Activated CD8-positive, alpha-beta memory T cell treated with anti-CD3 and anti-CD28 coated beads, Interleukin-2, amount 50 U/mL, for 24 hours (primary cell): ENCODE measurements around the gene HSD11B1.
"Not testable (repeated sequence)": the region's sequence is repeated elsewhere in the genome, so short reads cannot be mapped to it uniquely, and the experiment has no call there.

ENCODE experiments used
- DNase-seq: peaks from one replicate; pipeline ENCODE4 v3.0.0-alpha.2; 2020; ENCODE audit errors: extremely low read depth

HSD11B1 gene

DNA sequence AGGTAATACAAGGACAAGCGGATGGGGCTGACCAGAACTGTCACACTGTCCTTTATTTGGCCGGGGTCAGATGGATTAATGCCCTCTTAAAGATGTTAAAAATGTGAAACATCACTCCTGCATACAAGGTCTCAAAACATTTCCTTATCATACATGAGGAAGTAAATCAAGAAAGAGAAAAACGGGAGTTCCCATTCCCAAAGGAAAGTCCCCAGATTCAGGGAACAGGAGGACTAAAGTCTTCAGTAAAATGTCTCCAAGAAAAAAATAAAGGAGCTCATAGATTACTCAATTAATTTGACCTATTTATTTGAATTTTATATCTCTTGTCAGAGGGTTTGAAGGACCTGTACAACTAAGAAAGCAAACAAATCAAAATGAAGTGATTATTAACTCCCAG, 13.4 kb upstream of the HSD11B1 start:
- DNase-seq, result no peak

DNA sequence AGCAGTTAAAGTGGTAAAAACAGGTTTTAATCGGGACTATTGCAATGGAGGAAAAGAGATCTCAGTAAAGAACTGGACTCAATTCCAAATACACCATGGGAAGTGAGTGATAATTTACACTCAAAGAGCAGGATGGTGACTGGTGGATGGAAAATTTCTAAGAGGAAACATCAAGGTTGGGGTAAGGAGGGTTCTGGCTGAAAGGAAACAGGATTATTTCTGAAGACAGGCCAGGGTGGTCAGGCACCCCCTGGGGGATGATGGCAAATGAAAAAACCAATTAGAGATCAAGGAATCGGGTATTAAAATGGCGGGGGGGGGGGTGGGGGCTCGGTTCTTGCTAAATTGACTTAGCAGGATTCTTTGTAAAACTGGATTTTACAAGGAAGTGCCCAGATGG, 12.3 kb upstream of the HSD11B1 start:
- no peak for DNase-seq

- DNase-seq, result peak; percentile 47
Observed at GRCh38 chr1:209692745-209693504, 11.7 kb upstream of the HSD11B1 start.

DNA sequence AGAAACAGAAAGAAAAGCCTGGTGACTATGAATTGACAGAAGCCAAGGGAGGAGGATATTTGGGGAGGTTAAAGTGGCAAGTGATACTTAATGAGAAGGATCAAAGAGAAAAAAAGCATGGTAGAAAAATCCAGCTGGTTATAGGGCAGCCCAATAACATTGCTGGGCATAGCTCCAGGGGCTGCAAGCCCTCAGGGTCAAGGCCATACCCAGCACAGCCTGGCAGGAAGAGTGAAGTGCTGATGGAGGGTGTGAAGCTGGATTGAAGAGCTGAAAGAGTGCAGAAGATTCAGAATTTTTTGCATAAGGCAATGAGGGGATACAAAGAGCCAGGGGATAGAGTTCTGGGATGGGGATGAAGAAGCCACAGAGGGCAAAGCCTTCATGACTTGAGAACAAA, 8.0 kb upstream of the HSD11B1 start:
- no peak for DNase-seq

DNA sequence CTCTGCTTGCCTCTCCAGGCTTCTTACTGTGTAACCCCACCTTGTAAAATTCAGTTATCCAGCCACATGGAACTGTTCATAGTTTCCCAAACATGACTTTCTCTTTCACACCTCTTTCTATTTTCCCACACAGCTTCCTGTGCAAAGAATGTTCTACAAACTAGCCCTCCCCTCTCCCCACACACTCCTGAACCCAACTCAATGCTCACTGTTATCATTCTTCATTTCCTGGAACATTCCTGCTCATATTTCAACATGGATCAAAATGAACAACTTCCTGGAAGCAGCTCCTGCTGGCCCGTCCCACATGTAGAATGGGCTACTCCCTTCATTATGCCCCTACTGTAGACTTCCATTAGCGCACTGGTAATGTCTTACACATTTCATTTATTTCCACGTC, 7.5 kb upstream of the HSD11B1 start:
- no peak for DNase-seq

DNA sequence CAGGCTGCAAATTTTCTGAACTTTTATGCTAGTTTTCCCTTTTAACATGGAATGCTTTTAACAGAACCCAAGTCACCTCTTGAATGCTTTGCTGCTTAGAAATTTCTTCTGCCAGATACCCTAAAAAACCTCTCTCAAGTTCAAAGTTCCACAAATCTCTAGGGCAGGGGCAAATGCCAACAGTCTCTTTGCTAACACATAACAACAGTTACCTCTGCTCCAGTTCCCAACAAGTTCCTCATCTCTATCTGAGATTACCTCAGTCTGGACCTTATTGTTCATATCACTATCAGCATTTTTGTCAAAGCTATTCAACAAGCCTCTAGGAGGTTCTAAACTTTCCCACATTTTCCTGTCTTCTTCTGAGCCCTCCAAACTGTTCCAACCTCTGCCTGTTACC, 4.0 kb upstream of the HSD11B1 start:
- DNase-seq, result not testable (repeated sequence)

- DNase-seq, result no peak
Observed at GRCh38 chr1:209702832-209703231, 1.8 kb upstream of the HSD11B1 start.

DNA sequence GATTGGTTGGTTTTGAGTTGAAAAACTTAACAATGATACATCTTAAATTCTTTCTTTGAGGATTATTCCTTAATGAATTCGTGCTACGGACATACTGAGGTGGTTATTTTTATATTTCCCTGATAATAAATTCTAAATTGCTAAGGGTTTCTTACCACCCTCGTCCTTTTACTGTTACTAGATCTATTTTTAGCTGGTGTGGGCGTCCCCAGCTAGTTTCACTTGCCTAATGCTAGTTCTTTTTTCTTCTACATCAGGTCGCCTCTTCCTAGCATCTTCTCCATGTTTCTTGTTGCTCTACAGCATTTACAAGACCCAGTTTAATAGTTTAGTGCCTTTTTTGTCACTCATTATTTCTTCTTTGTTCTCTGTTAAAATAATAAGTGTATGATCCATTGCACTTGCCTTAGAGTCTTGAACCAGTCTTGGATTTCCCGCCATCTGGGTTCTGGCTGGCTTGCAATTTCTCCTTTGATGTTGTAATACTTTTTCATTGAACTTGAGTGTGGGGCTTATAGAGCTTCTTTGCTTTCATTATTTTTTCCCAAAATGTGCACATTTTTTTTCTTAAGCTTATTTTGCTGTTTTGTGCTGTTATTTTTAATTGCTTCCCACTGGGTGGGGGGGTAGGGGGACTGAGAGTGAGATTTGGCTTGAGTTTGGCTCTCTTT, 677 bp upstream of the HSD11B1 start:
- no peak for DNase-seq

- no peak for DNase-seq
Observed at GRCh38 chr1:209705033-209705598, 470 bp downstream of the HSD11B1 start.

GRCh38 chr1:209706622-209707021, 2.0 kb downstream of the HSD11B1 start:
- DNase-seq, result no peak

GRCh38 chr1:209707308-209707707, 2.7 kb downstream of the HSD11B1 start:
- DNase-seq, result no peak

DNA sequence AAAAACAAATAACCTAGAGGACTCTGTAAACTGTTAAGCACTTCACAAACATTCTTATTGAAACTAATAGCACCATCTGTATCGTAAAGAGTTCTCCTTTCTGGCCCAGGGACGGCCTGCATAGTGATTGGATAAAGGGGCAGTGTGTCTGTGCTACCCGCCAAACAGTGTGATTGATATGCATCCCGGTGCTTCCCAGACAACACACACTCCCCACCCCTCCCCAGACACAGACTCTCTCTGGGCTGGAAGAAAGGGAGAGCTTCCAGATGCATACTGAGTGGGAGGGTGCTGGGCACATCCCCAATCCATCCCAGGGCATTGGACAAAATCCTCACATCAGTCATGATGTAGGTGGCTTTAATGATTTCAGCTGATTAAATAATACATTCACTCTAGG, 3.7 kb downstream of the HSD11B1 start:
- DNase-seq, result no peak

DNA sequence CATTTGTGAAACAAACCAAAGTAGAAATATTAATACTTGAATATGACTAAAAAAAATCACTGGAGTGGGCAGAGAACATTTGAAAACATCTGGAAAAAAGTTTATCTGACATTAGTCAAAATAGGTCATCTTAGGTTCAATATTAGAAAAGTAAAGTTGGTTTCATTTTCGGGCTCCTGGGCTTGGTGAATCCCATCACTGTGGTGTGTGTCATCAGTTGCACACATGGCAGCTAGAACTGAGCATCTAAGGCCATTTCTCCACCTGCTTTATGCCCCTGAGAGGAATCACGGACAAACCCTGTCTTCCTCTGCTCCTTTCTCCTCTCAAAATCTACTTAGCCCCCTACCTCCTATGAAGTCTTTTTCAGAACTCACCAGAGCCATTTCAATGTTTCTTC, 5.4 kb downstream of the HSD11B1 start:
- no peak for DNase-seq

DNA sequence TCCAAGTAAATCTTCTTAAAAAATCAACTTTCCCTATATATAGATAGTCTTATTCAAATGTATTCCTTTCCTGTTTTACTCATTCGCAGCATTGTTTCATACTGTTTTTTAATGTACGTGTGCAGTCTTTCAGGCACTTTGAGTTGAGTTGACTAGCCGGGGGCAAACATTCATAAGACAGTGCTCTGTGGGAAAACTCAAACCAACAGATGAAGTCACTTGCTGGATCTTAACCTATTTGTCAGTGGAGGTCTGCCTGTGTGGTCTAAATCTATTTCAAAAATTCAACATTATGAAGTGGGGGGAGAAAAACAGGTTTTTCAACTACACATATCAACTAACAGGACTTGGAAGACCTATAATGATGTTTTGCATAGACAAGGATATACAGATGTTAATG, 6.2 kb downstream of the HSD11B1 start:
- DNase-seq, result no peak

DNA sequence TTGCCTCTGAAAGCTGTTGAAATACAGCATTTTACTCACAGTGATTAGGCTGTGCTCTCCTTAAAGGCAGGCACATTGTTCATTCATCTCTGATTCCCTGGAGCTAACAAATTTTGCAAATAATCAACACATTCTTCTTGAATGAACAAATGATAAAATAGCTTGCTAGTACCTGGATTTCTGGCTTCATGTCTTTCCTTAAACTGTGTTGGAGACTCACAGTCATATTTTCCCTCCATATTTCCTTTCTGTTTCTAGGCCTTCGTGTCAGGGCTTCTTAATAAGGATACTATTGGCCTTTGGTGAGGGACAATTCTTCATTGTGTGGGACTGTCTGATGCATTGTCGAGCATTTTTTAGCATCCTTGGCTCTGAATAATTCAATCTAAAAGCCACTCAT, 9.7 kb downstream of the HSD11B1 start:
- DNase-seq, result no peak

GRCh38 chr1:209715314-209715713, 10.7 kb downstream of the HSD11B1 start:
- DNase-seq, result no peak

- DNase-seq, result no peak
Observed at GRCh38 chr1:209717818-209718217, 13.2 kb downstream of the HSD11B1 start.

DNA sequence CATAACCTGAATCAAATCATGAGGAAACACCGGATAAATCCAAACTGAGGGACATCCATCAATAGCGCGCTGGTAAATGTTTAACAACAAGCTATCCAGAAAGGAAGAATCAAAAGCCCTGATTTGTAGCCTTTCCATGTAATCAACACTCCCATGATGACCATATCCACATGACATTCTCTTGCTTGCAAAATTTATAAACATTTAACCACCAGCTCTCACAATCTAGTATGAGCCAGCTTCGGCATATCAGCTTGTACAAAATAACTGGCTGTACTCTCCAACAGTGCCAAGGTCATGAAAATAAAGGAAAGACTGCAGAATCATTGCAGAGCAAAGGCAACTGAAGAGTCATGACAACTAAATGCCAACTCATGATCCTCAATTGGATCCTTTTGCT, 15.7 kb downstream of the HSD11B1 start:
- no peak for DNase-seq

GRCh38 chr1:209720826-209721225, 16.2 kb downstream of the HSD11B1 start:
- DNase-seq, result no peak

DNA sequence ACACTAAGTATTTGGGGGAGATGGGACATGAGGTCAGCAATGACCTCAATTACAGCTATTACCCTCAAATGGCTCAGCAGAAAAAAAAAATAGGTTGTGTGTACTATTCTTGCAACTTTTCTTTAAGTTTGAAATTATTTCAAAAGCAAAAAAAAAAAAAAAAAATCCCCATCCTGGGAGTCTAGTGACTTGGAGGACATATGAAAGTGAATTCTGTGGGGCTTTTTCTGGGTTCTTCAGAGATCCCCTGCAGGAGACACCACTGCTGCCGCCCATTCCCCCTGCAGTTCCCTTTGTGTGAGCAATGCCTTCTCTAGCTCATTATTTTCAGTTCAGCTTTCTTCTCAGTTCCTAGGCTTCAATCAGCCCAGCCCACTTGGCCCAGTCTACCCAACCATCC, 16.7 kb downstream of the HSD11B1 start:
- DNase-seq, result no peak

DNA sequence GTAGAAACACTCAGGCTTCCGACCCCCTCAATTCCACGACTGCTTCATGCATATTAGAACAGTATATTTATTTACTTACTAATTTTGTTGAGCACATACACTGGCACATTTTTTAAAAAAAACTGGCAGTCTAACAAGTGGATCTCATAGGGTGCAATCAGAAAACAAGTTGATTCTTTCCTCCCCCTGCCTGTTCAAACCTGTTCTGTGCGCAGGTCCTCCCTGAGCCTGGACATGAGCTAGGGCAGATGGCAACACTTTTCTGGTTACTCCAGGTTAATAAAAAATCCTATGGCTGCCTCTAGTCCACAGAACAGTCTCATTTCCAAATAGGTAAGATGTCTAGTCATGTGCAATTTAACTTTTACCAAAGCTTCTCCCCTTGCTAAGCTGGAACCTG, 18.6 kb downstream of the HSD11B1 start:
- DNase-seq, result no peak

DNA sequence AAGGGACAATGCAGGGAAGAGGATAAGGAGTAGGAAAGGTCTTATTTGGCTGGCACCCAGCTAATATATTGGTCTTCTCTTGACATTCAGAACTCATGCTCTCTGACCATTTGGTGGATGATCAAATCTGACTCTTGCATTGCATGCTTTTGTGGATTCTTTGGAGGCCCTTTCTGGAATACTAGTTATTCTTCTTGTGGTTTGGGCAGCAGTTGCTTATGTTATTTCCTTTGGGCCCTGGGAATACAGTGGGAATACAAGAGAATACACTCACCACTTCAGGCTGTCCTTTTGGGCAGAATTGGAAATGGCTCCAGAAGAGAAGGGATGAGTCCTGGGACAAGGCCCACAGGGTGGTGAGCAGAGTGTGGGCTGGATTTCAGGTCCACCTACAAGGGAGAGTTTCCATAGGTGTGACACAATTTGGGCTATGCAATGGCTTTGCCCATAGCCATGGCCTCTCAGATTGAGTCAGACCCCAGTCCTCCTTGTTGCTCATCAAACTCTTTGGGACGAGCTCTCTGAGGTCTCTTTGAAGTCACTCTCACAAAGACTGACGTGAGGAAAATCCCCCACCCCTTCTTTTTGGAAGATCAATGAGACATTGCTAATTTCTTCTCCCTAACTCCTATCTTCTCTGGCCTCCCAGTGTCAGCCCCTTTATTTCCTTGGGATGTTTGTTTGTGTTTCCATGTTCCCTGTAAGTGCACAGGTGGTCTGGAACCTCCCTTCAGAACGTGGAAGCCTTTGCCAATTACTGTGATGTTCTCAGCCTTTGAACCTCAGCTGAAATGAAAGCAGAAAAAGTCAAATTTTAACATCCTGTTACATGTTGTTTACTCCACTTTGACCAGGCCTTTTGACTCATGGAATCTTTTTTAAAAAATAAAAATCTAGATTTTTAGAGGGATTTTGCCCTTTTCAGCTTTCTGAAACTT, 19.4 kb downstream of the HSD11B1 start:
- no peak for DNase-seq
